Endothelial cell of umbilical vein (primary cell): ENCODE results near the gene RGS10. TPM values are rescaled to one million over a fixed set of nuclear protein-coding genes. Genes with fewer than 3 reads are reported as not detected.

Source experiments
- BruUV-seq: library from RNA; stranded (reverse); fragments of 400-500 nt; replicated peaks from 2 replicates; lab custom pipeline; 2021; lab: Mats Ljungman, UMichigan
- CTCF ChIA-PET: fragments of 300-600, 350-600 bp; sonication (Branson Sonifier 250); formaldehyde crosslinking; loops from one replicate; lab custom pipeline; 2021; ENCODE audit warnings: antibody characterized with exemption, inconsistent platforms; lab: Charles Lee
- POLR2A ChIA-PET: fragments of 300-600, 350-600 bp; sonication (Branson Sonifier 250); formaldehyde crosslinking; loops from one replicate; lab custom pipeline; 2021; ENCODE audit warnings: antibody characterized with exemption, inconsistent platforms; lab: Charles Lee
- DNase-seq: peaks from one replicate; pipeline ENCODE4 v3.0.0-alpha.2; 2011; ENCODE audit warnings: low read depth, low spot score
- FAIRE-seq: peaks from 2 replicates; lab custom pipeline; 2011; peaks lifted over from hg19 to GRCh38; lab: Jason Lieb, UNC
- H2AFZ ChIP-seq: 2 replicates; pipeline ENCODE4 v1.6.0; 2012; ENCODE audit warnings: low read depth, low read length, control low read depth, inconsistent platforms
- H3K27ac ChIP-seq: 2 replicates; pipeline ENCODE4 v1.5.1; 2011; ENCODE audit warnings: low read depth, mild to moderate bottlenecking, control low read depth, low read length, moderate library complexity; ENCODE audit not compliant: insufficient read depth
- H3K27me3 ChIP-seq, 2 experiments: 2 replicates each; pipeline versions ENCODE4 v1.6.0 to v1.6.1; 2011; ENCODE audit warnings: low read length in 2 of 2, mixed read lengths in 1 of 2; ENCODE audit not compliant: control insufficient read depth in 2 of 2, insufficient read depth in 2 of 2
- H3K36me3 ChIP-seq, 2 experiments: 2 replicates in 1 of 2; 3 replicates in 1 of 2; pipeline ENCODE4 v1.5.1; 2011; ENCODE audit warnings: low read length in 2 of 2, mild to moderate bottlenecking in 1 of 2, moderate library complexity in 1 of 2; ENCODE audit not compliant: control insufficient read depth in 2 of 2, insufficient read depth in 2 of 2; ENCODE audit errors: extremely low read depth in 1 of 2
- H3K4me1 ChIP-seq: 3 replicates; pipeline ENCODE4 v1.5.1; 2011; ENCODE audit warnings: mild to moderate bottlenecking, low read length; ENCODE audit not compliant: control insufficient read depth, insufficient read depth; ENCODE audit errors: extremely low read depth
- H3K4me2 ChIP-seq: 2 replicates; pipeline ENCODE4 v1.6.1; 2011; ENCODE audit warnings: low read length, control low read depth, mixed read lengths; ENCODE audit not compliant: insufficient read depth
- H3K4me3 ChIP-seq, 3 experiments: fragments of 200-600 bp in 1 of 3; sonication (generic), shearing (Covaris generic) in 1 of 3; replicated peaks in 1 of 3; 2 replicates each; pipeline ENCODE4 v1.5.1; 2011 to 2016; ENCODE audit warnings: control low read depth in 3 of 3, low read length in 3 of 3, mild to moderate bottlenecking in 2 of 3, inconsistent platforms in 1 of 3, low read depth in 1 of 3, moderate library complexity in 1 of 3; ENCODE audit not compliant: insufficient read depth in 1 of 3
- H3K79me2 ChIP-seq: 2 replicates; pipeline ENCODE4 v1.6.0; 2012; ENCODE audit warnings: low read length, inconsistent platforms; ENCODE audit not compliant: control insufficient read depth, insufficient read depth
- H3K9ac ChIP-seq: replicated peaks from 2 replicates; pipeline ENCODE3; 2011; ENCODE audit warnings: low read length, control low read depth; ENCODE audit not compliant: insufficient read depth; ENCODE audit errors: extremely low read depth
- H3K9me1 ChIP-seq: replicated peaks from 3 replicates; pipeline ENCODE4 v1.6.0; 2011; ENCODE audit warnings: mild to moderate bottlenecking, low read length; ENCODE audit not compliant: control insufficient read depth, insufficient read depth; ENCODE audit errors: extremely low read depth
- H3K9me3 ChIP-seq: replicated peaks from 2 replicates; pipeline ENCODE4 v1.5.1; 2012; ENCODE audit warnings: low read length, inconsistent platforms; ENCODE audit not compliant: control insufficient read depth, insufficient read depth
- H4K20me1 ChIP-seq: replicated peaks from 2 replicates; pipeline ENCODE3; 2011; ENCODE audit warnings: mild to moderate bottlenecking, low read length; ENCODE audit not compliant: control insufficient read depth, insufficient read depth; ENCODE audit errors: extremely low read depth
- EZH2 ChIP-seq: IDR thresholded peaks from 2 replicates; pipeline ENCODE4 v1.6.1; 2012; ENCODE audit warnings: borderline replicate concordance, low read depth, mild to moderate bottlenecking, moderate library complexity, low read length, inconsistent platforms; ENCODE audit not compliant: severe bottlenecking
- FOS ChIP-seq: IDR thresholded peaks from 2 replicates; pipeline ENCODE4 v1.6.1; 2011; ENCODE audit warnings: mild to moderate bottlenecking, low read length, moderate library complexity, borderline replicate concordance; ENCODE audit not compliant: insufficient read depth
- GATA2 ChIP-seq: IDR thresholded peaks from 2 replicates; pipeline ENCODE4 v1.7.0; 2011; ENCODE audit warnings: low read depth, mild to moderate bottlenecking, moderate library complexity, mixed read lengths, low read length; ENCODE audit not compliant: insufficient read length, insufficient read depth
- JUN ChIP-seq: IDR thresholded peaks from 2 replicates; pipeline ENCODE4 v1.6.1; 2011; ENCODE audit warnings: borderline replicate concordance, low read depth; ENCODE audit not compliant: insufficient read length, insufficient read depth
- MYC ChIP-seq: IDR thresholded peaks from one replicate; pipeline ENCODE4 v1.6.1; 2011; ENCODE audit warnings: mild to moderate bottlenecking, low read depth, low read length
- POLR2A ChIP-seq: IDR thresholded peaks from 2 replicates; pipeline ENCODE4 v1.6.1; 2012; ENCODE audit warnings: low read depth, mild to moderate bottlenecking, control low read depth, low read length
- POLR2AphosphoS5 ChIP-seq: IDR thresholded peaks from 2 replicates; pipeline ENCODE4 v1.6.1; 2012; ENCODE audit warnings: low read depth, mild to moderate bottlenecking, control low read depth, low read length, moderate library complexity; ENCODE audit not compliant: insufficient read depth
- dilution Hi-C: fragments of 300-500 bp; cut with MboI; formaldehyde crosslinking; loops from one replicate; pipeline ENCODE4 v1.15.0; 2019; ENCODE audit warnings: low sequenced_read_pairs; ENCODE audit not compliant: extremely low pct_ligation_motif_present
- intact Hi-C: fragments of 100-400 bp; cut with micrococcal nuclease; formaldehyde crosslinking; loops from one replicate; pipeline ENCODE4 v1.10.0; 2022
- polyA plus RNA-seq, 4 experiments: library from polyadenylated mRNA; depleted of rRNA in 3 of 4; stranded (reverse) in 3 of 4; unstranded in 1 of 4; fragments of >200 nt; gene quantifications; 2 replicates each; pipeline versions ENCODE4 v1.2.1 to v1.2.3, GENCODE V29; 2011 to 2012; ENCODE audit warnings: missing spikeins in 1 of 4
- total RNA-seq: library from RNA; stranded (reverse); gene quantifications from 2 replicates; pipeline ENCODE4 v1.2.3, GENCODE V29; 2021
- TF ChIP-seq, protein P1 (sequence below): IDR thresholded peaks from 2 replicates; pipeline ENCODE4 v1.6.1; 2011; ENCODE audit not compliant: insufficient read depth, insufficient read length
- TF ChIP-seq, protein P2 (sequence below), 2 donors: IDR thresholded peaks; 1 replicate in 1 of 2; 2 replicates in 1 of 2; pipeline ENCODE4 v1.5.1; 2011; ENCODE audit warnings: low read length in 2 of 2, mild to moderate bottlenecking in 2 of 2, moderate library complexity in 2 of 2, control low read depth in 1 of 2, inconsistent platforms in 1 of 2, low read depth in 1 of 2; ENCODE audit not compliant: insufficient read depth in 1 of 2; ENCODE audit errors: extremely low read depth in 1 of 2

RGS10 gene
- total and polyA plus RNA-seq, 2 donors (not counting 3 experiments of a cell fraction or from before 2014, with no cell fraction given), result 7.8 to 22.4 TPM

DNA sequence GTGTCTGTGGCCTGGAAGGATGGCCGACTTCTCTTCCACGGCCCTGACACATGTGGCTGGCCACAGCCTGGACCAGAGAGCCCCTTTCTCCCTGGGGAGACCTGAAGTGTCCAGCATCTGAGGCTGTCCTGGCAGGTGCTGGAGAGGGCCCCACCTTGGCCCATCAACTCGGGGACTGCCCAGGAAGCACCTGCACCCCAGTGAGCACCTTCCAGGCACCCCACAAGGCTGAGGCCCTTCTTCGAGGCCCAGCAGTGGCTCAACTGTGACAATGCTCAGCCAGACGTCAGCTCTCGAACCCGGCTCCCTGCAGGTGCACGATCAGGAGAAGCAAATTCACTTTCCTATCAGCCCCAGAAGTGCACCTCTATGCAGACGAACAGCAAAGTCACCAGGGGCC lies 24.3 kb downstream of the RGS10 start:
- Histone ChIP-seq H2AFZ (peak overlapping the region; percentile 41), H3K9me1 (no peaks in the 10 kb centered on the region), H4K20me1 (no peaks in the 10 kb centered on the region), H3K79me2 (no peaks in the 10 kb centered on the region), H3K4me3 (no peak overlapping the region), H3K4me2 (no peak overlapping the region), H3K9ac (no peak overlapping the region), H3K27me3 (no peaks in the 10 kb centered on the region), H3K4me1 (peaks cover 36% of the 10 kb centered on the region), H3K36me3 (no peaks in the 10 kb centered on the region), H3K27ac (peak overlapping the region; percentile 40), H3K9me3 (no peaks in the 10 kb centered on the region)
- DNase-seq, result no peak
- ChIA-PET POLR2A (no interaction called here), CTCF (interaction anchor here (1.1 to 2.9 kb wide), 6 partner anchors 9 to 73 kb away, joined by 3 to 7 read pairs (median 6); partner anchors contain the start of gene RGS10)
- BruUV-seq, result no TSS peak
- FAIRE-seq, result no peak
- intact Hi-C loops, result no loop called here
- no peak for TF ChIP-seq JUN
- no peak for TF ChIP-seq POLR2AphosphoS5
- TF ChIP-seq MYC, result no peak
- TF ChIP-seq POLR2A, result no peak
- TF ChIP-seq EZH2, result no peak
- no peak for TF ChIP-seq GATA2
- no peak for TF ChIP-seq FOS
- TF ChIP-seq, protein P1, sequence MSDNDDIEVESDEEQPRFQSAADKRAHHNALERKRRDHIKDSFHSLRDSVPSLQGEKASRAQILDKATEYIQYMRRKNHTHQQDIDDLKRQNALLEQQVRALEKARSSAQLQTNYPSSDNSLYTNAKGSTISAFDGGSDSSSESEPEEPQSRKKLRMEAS, result no peak
- TF ChIP-seq, protein P2, sequence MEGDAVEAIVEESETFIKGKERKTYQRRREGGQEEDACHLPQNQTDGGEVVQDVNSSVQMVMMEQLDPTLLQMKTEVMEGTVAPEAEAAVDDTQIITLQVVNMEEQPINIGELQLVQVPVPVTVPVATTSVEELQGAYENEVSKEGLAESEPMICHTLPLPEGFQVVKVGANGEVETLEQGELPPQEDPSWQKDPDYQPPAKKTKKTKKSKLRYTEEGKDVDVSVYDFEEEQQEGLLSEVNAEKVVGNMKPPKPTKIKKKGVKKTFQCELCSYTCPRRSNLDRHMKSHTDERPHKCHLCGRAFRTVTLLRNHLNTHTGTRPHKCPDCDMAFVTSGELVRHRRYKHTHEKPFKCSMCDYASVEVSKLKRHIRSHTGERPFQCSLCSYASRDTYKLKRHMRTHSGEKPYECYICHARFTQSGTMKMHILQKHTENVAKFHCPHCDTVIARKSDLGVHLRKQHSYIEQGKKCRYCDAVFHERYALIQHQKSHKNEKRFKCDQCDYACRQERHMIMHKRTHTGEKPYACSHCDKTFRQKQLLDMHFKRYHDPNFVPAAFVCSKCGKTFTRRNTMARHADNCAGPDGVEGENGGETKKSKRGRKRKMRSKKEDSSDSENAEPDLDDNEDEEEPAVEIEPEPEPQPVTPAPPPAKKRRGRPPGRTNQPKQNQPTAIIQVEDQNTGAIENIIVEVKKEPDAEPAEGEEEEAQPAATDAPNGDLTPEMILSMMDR (IDR thresholded peaks at IDR 0.05; ENCODE audit: extremely low read depth in 1 of 2, insufficient read depth in 1 of 2, low read depth in 1 of 2, low read length in 2 of 2), result no peak
- dilution Hi-C loops, result no loop called here
